ENCODE measurements around the gene LMO7. TPM values are rescaled to one million over a fixed set of nuclear protein-coding genes. Genes with fewer than 3 reads are reported as not detected.

Gene LMO7
- total and polyA plus RNA-seq, 2 of the 8 experiments (the other 6 are each of a cell fraction or from before 2014, with no cell fraction given) = 8.1 to 28.3 TPM

DNA sequence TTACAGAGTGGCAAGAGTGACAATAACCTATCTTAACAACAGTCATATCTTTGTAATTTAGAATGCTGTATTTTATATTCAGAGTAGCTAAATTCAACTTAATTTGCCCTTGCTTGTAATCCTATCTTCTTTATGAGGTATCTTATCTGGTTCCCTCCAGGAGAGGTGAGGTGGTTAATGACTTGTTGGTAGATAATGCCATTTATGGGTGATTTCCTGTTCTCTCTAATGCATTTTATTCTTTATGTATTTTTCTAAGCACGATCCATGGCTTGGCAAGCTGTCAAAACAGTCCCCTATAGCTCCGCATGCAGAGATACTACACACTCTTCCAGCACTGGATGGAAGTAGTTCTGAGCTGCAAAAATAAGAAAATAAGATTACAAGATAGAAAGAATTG is 267.9 kb downstream of the LMO7 start:
- no peak overlapping the region for H2BK5ac ChIP-seq (ENCODE audit: low read depth, low read length)
- no peak overlapping the region for H2BK12ac ChIP-seq (ENCODE audit: low read depth, low read length)
- H2AFZ ChIP-seq (ENCODE audit: low read length) = no peak overlapping the region
- ChIA-PET CTCF (ENCODE audit: partially characterized antibody) (interaction anchor here (0.8 to 3.6 kb wide), 8 partner anchors 11 to 1077 kb away, joined by 3 to 26 read pairs (median 6); no protein-coding TSS in a partner anchor), POLR2A (ENCODE audit: partially characterized antibody) (no interaction called here)
- H4K8ac ChIP-seq (ENCODE audit: extremely low read depth, insufficient read depth, low read length) = no peak overlapping the region
- no peak overlapping the region for H2BK20ac ChIP-seq (ENCODE audit: low read length)
- H2AK5ac ChIP-seq (ENCODE audit: low read depth, low read length) = no peak overlapping the region
- no peaks in the 10 kb centered on the region for H3K9me3 ChIP-seq (ENCODE audit: insufficient read depth in 2 of 2, low read depth in 1 of 2, low read length in 1 of 2)
- H3K79me1 ChIP-seq (ENCODE audit: low read depth, low read length) = no peaks in the 10 kb centered on the region
- no peak overlapping the region for H2BK15ac ChIP-seq (ENCODE audit: low read length)
- H3K79me2 ChIP-seq (ENCODE audit: control insufficient read depth in 1 of 2, insufficient read depth in 2 of 2, low read length in 2 of 2) = no peaks in the 10 kb centered on the region
- no peaks in the 10 kb centered on the region for H3K4me1 ChIP-seq (replicated peaks in 1 of 4; ENCODE audit: control insufficient read depth in 3 of 4, insufficient read depth in 4 of 4, low read length in 3 of 4)
- no peak overlapping the region for H3K4ac ChIP-seq (replicated peaks; ENCODE audit: insufficient read length, low read depth, low read length)
- no peak overlapping the region for H4K91ac ChIP-seq (replicated peaks; ENCODE audit: insufficient read length, low read length)
- no peaks in the 10 kb centered on the region for H3K27me3 ChIP-seq (replicated peaks in 1 of 4; ENCODE audit: control insufficient read depth in 3 of 4, extremely low read depth in 1 of 4, insufficient read depth in 3 of 4, low read length in 3 of 4)
- H4K5ac ChIP-seq (ENCODE audit: insufficient read length, low read depth, low read length) = no peak overlapping the region
- H2BK120ac ChIP-seq (replicated peaks; ENCODE audit: low read depth, low read length) = no peak overlapping the region
- H3K36me3 ChIP-seq (ENCODE audit: control insufficient read depth in 2 of 4, insufficient read depth in 4 of 4, low read length in 3 of 4) = no peaks in the 10 kb centered on the region
- no peak for DNase-seq (ENCODE audit: low read depth in 1 of 2, low spot score in 2 of 2)
- no peak overlapping the region for H3K4me3 ChIP-seq (ENCODE audit: extremely low read depth in 1 of 4, insufficient read depth in 2 of 4, low read depth in 3 of 4, low read length in 4 of 4)
- H3K27ac ChIP-seq (ENCODE audit: low read depth, low read length) = no peak overlapping the region
- H3K4me2 ChIP-seq (ENCODE audit: insufficient read depth in 1 of 2, low read depth in 2 of 2, low read length in 2 of 2) = no peak overlapping the region
- no peaks in the 10 kb centered on the region for H4K20me1 ChIP-seq (replicated peaks in 1 of 2; ENCODE audit: control insufficient read depth in 1 of 2, insufficient read depth in 2 of 2, low read length in 2 of 2)
- no peak overlapping the region for H3K23ac ChIP-seq (ENCODE audit: insufficient read length)
- FAIRE-seq = no peak
- H3K9ac ChIP-seq (replicated peaks in 1 of 4; ENCODE audit: extremely low read depth in 1 of 4, low read depth in 3 of 4, low read length in 3 of 4) = no peak overlapping the region
- no peak overlapping the region for H3K18ac ChIP-seq (ENCODE audit: extremely low read depth, low read length)
- H3K56ac ChIP-seq (replicated peaks; ENCODE audit: insufficient read length, low read depth, low read length) = no peak overlapping the region
- no peaks in the 10 kb centered on the region for H3K23me2 ChIP-seq (ENCODE audit: low read depth, low read length)
- no peak overlapping the region for H3K14ac ChIP-seq (ENCODE audit: insufficient read length)
- WGBS, 2 experiments (ENCODE audit: extremely low coverage in 1 of 2, insufficient coverage in 1 of 2, insufficient read length in 1 of 2, insufficient replicate concordance in 2 of 2, low coverage in 1 of 2, low lambda C conversion rate in 2 of 2, missing lambda C conversion rate in 1 of 2) = 84% methylated on average over 2 of the region's 2 CpGs; no CpG with 5 or more reads in 1 of the 2 experiments
- no peak for TF ChIP-seq CTBP2 (IDR thresholded peaks at IDR 0.05; ENCODE audit: borderline replicate concordance, insufficient read depth, insufficient read length, low read length)
- TF ChIP-seq GTF2F1 (IDR thresholded peaks at IDR 0.05; ENCODE audit: borderline replicate concordance, low read depth, low read length) = no peak
- TF ChIP-seq CEBPB (IDR thresholded peaks at IDR 0.05; ENCODE audit: low read depth, low read length) = no peak
- no peak for TF ChIP-seq FOSL1 (IDR thresholded peaks at IDR 0.05; ENCODE audit: insufficient read depth, low read depth, low read length)
- TF ChIP-seq SIRT6 (IDR thresholded peaks at IDR 0.05; ENCODE audit: low read length) = no peak
- TF ChIP-seq KDM4A (IDR thresholded peaks at IDR 0.05; ENCODE audit: low read depth, low read length, severe bottlenecking) = no peak
- no peak for TF ChIP-seq HDAC2 (IDR thresholded peaks at IDR 0.05; ENCODE audit: borderline replicate concordance in 1 of 2, low read depth in 2 of 2, low read length in 2 of 2)
- TF ChIP-seq CBX5 (IDR thresholded peaks at IDR 0.05; ENCODE audit: low read depth, low read length) = no peak
- no peak for TF ChIP-seq SAP30 (IDR thresholded peaks at IDR 0.05; ENCODE audit: insufficient read depth, insufficient replicate concordance, low read length)
- TF ChIP-seq BACH1 (IDR thresholded peaks at IDR 0.05; ENCODE audit: low read length) = no peak
- TF ChIP-seq, protein P1, sequence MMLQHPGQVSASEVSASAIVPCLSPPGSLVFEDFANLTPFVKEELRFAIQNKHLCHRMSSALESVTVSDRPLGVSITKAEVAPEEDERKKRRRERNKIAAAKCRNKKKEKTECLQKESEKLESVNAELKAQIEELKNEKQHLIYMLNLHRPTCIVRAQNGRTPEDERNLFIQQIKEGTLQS (IDR thresholded peaks at IDR 0.05; ENCODE audit: insufficient read depth, low read depth, low read length) = no peak
- no peak for TF ChIP-seq RAD21 (IDR thresholded peaks at IDR 0.05 in 1 of 2, conservative IDR thresholded peaks at IDR 0.05 in 1 of 2; ENCODE audit: low read depth in 2 of 2, low read length in 2 of 2)
- no peak for TF ChIP-seq CREB1 (IDR thresholded peaks at IDR 0.05)
- TF ChIP-seq POU5F1 (IDR thresholded peaks at IDR 0.05; ENCODE audit: low read depth, low read length) = no peak
